Mucosa of descending colon (tissue), 3 donors: ENCODE results near the gene NFKBIZ. TPM values are rescaled to one million over a fixed set of nuclear protein-coding genes. Genes with fewer than 3 reads are reported as not detected.

ENCODE experiments used
- ATAC-seq: fragments of 200-7000 bp; cut with Tn5 transposase; one replicate; pipeline ENCODE4 v1.9.1; 2020; ENCODE audit warnings: mild to moderate bottlenecking, moderate library complexity
- DNase-seq, 3 donors: peaks; one replicate each; pipeline ENCODE4 v3.0.0-alpha.2; 2020
- H3K36me3 ChIP-seq: fragments of 200-600 bp; one replicate; pipeline ENCODE4 v1.8.0; 2021; ENCODE audit warnings: low read depth, mild to moderate bottlenecking
- H3K4me1 ChIP-seq: fragments of 200-600 bp; one replicate; pipeline ENCODE4 v1.8.0; 2021; ENCODE audit warnings: low read depth, mild to moderate bottlenecking
- H3K4me3 ChIP-seq: fragments of 200-600 bp; one replicate; pipeline ENCODE4 v1.8.0; 2021; ENCODE audit warnings: mild to moderate bottlenecking
- H3K9me3 ChIP-seq: fragments of 200-600 bp; one replicate; pipeline ENCODE4 v1.8.0; 2021; ENCODE audit warnings: mild to moderate bottlenecking
- intact Hi-C, 2 donors: fragments of 100-400 bp; cut with DNase I in 1 of 2; cut with micrococcal nuclease in 1 of 2; formaldehyde crosslinking; loops; one replicate each; pipeline versions ENCODE4 v1.11.0 to v1.11.1; 2022; cut with DNase I, micrococcal nuclease
- total RNA-seq, 3 donors: library from RNA; stranded (reverse); fragmentation: NEBNext Ultra II Directional in 2 of 3; extraction: Animal tissue kit (Norgen Biotek cat#: 25700) in 2 of 3; gene quantifications; one replicate each; pipeline versions ENCODE4 v1.2.1 to v1.2.4, GENCODE V29; 2021 to 2023
- TF ChIP-seq, protein P1 (sequence below): fragments of 200-600 bp; IDR thresholded peaks from one replicate; pipeline ENCODE4 v1.8.0; 2022; ENCODE audit warnings: antibody characterized with exemption, mild to moderate bottlenecking
- donor health status: DM: no; HTN: no; CAD: no; lungs with moderate emphysema.
- donor health status: DM: no; HTN: no; CAD: no.
- donor health status: DM: no; HTN: yes; CAD: no.

Gene NFKBIZ
- total RNA-seq, 3 donors from 2014 or later, result 85.0 to 97.5 (median 91.5) TPM

DNA sequence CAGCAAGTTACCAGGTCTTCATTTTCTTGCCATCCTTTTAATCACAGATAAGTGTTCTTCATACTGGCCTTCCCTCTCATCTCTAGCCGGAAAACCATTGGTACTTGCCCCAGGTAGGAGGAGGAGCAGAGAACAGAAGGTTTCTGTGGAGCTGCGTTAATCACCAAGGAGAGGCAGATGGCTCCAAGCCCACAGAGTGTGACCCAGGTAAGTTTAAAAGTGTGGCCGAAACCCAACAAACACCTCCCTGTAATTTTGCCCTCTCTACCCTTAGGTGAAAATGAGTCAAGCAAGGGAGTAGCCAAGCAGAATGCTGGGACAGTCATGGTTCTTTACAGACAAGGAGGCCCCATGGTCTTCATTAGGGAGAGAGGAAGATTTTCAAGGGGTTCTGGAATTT, 37.3 kb downstream of the NFKBIZ start:
- DNase-seq (no peak), ATAC-seq (no peak)
- no peak overlapping the region for H3K4me3 ChIP-seq
- TF ChIP-seq, protein P1, sequence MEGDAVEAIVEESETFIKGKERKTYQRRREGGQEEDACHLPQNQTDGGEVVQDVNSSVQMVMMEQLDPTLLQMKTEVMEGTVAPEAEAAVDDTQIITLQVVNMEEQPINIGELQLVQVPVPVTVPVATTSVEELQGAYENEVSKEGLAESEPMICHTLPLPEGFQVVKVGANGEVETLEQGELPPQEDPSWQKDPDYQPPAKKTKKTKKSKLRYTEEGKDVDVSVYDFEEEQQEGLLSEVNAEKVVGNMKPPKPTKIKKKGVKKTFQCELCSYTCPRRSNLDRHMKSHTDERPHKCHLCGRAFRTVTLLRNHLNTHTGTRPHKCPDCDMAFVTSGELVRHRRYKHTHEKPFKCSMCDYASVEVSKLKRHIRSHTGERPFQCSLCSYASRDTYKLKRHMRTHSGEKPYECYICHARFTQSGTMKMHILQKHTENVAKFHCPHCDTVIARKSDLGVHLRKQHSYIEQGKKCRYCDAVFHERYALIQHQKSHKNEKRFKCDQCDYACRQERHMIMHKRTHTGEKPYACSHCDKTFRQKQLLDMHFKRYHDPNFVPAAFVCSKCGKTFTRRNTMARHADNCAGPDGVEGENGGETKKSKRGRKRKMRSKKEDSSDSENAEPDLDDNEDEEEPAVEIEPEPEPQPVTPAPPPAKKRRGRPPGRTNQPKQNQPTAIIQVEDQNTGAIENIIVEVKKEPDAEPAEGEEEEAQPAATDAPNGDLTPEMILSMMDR, result no peak
- intact Hi-C loops, result no loop called here
- H3K4me1 ChIP-seq, result peaks cover 13% of the 10 kb centered on the region
- peaks cover 4% of the 10 kb centered on the region for H3K9me3 ChIP-seq
- H3K36me3 ChIP-seq, result no peaks in the 10 kb centered on the region

DNA sequence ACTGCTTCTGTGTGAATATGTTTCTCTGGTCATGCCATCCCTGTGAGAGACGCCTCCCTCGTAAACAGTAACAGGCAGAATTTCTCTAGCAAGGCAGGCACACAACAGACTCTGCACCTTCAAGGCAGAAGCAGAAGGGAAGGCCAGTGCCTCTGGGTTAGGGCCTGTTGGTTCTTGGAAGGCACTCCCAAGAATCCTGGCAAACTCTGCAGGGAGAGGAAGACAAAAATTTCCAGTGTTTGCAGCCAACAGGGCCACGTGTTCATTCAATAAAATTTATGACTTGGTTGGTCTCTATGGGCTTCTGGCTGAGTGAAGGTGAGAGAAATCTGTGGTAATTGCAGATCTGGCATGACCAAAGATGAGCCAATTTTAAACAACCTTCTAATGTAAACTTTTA, 39.3 kb downstream of the NFKBIZ start:
- intact Hi-C loops, result no loop called here

DNA sequence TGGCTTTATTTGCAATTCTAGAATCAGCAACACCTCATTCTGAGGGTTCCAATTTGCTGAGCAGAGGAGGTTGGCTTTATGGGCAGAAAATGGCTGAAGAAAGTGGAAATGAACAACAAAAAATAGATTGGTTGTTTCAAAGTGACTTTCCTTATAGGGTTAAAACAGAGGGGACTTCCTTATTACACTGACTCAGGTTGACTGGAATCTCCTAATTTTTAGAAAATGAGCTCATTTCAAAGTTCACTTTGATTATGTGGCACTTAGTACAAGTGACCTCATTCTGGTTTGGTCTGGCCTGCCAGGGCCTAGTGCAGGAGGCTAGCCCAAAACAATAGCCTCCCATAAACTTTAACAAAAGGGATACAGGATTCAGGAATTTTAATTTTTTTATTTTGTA, 41.4 kb downstream of the NFKBIZ start:
- DNase-seq, result no peak
- intact Hi-C loops, result no loop called here
- peak; percentile 54 for ATAC-seq
- H3K4me1 ChIP-seq, result peaks cover 13% of the 10 kb centered on the region
- H3K36me3 ChIP-seq, result no peaks in the 10 kb centered on the region
- H3K4me3 ChIP-seq, result no peak overlapping the region
- peaks cover 1% of the 10 kb centered on the region for H3K9me3 ChIP-seq
- TF ChIP-seq, protein P1, result no peak

More for the DNA sequence above, 39.3 kb downstream of the NFKBIZ start:
- Histone ChIP-seq H3K4me1 (peaks cover 13% of the 10 kb centered on the region), H3K36me3 (no peaks in the 10 kb centered on the region), H3K9me3 (peaks cover 4% of the 10 kb centered on the region), H3K4me3 (no peak overlapping the region)
- DNase-seq, result peak in 1 of 3 donors; percentile 64
- peak; percentile 82 for ATAC-seq
- TF ChIP-seq, protein P1, result no peak

DNA sequence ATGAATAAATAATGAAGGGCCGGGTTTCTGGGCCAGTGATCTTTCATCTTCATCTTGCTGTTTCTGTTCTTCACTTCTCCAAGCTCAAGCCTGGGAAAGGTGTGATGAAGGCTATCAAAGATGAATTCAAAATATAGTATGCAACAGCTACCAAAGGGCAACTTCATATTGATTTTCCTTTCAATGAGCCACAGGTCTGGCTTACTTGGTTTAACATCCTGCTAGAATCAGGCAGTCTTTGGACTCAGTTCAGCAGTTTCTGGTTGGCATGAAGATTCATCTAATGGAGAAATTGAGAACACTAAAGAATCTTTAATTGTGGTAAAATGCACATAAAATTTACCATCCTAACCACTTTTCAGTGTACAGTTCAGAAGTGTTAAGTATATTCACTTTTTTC, 43.3 kb downstream of the NFKBIZ start:
- ATAC-seq (no peak), DNase-seq (no peak)
- TF ChIP-seq, protein P1, result no peak
- Histone ChIP-seq H3K36me3 (no peaks in the 10 kb centered on the region), H3K4me1 (peaks cover 13% of the 10 kb centered on the region), H3K9me3 (no peaks in the 10 kb centered on the region), H3K4me3 (no peak overlapping the region)
- intact Hi-C loops, result no loop called here

DNA sequence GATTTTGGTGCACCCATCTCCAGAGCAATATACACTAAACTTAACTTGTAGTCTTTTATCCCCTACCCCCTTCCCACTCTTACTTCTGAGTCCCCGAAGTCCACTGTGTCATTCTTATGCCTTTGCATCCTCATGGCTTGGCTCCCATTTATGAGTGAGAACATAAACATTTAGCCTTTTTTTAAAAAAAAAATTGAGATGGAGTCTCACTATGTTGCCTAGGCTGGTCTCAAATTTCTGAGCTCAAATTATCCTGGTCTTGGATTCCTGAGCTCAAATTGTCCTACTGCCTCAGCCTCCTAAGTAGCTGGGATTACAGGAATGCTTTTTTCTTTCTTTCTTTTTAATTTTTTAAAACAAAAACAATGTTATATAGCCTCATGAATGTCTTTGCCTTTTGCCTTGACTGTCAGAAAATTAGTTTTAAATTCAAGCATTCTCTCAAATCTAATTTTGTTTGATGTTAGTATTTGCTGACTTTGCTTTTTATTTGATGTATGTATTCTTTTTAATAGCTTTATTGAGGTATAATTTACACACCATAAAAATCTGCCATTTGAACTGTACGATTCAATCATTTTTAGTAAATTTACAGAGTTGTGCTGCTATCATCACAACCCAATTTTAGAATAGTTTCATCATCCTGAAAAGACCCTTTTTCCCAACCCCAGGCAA, 46.9 kb downstream of the NFKBIZ start:
- TF ChIP-seq, protein P1, result no peak
- no peak for DNase-seq
- Histone ChIP-seq H3K9me3 (no peaks in the 10 kb centered on the region), H3K4me1 (no peaks in the 10 kb centered on the region), H3K36me3 (no peaks in the 10 kb centered on the region), H3K4me3 (no peak overlapping the region)
- no peak for ATAC-seq
- intact Hi-C loops, result no loop called here
